ENCODE data around the gene ZNF784. TPM values are rescaled to one million over a fixed set of nuclear protein-coding genes. Genes with fewer than 3 reads are reported as not detected.

ZNF784 gene, protein sequence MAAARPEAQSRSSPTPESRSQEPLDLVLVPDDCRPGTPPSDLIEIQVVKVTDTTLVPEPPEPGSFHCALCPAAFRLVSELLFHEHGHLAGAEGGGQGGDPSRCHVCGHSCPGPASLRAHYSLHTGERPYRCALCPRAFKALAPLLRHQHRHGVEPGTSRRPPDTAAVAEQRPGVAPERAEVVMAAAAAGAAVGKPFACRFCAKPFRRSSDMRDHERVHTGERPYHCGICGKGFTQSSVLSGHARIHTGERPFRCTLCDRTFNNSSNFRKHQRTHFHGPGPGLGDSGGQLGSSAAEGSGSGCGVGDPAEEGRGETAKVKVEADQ
- 2.4 TPM for polyA plus RNA-seq

DNA sequence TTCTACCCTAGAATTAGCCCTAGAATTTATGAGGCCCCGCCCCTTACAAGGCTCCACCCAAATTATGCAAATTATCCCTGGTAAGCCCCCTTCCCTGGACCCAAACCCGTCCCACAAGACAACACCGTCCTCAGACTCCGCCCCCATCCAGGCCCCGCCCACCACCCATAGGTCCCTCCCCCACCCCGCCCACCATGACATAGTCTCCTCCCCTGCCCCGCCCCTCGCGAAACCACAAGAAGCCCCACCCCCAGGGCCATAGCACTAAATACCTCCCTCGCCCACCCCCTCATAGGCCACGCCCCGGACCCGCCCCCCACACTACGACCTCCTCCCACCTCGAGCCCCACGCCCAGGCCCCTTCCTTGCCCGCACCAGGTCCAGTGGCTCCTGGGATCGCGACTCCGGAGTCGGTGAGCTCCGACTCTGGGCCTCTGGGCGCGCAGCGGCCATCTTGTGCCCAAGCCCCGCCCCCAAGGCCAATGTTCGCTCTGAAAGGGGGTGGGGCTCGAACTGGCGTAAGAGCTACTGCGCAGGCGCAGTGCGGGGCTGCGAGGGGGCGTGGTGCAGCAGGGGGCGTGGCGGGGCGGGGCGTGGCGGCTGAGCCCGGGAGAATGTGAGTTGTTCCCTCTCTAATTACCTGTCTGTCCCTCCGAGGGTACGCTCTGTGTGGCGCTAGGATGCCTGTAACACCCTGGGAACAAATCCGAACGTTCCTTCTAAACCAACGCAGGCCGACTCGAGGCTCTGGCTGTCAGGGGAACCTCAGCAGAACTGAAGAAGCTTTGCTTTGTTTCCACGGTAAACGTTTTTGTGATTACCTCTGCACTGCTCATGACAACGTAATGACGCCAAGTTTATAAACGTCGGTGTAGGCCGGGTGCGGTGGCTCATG lies at the start of gene ZNF784:
TSS of gene ZNF784 (minus strand) at position 458 of the 895 bp plus-strand sequence. CDS start at position 453, 5 bp downstream.
- Mint-ChIP-seq H3K27ac (peak within 1 kb of the TSS; percentile 94 to 97 (median 97)), H3K36me3 (peaks cover 2% of the 10 kb centered on the region), H3K9me3 (no peaks in the 10 kb centered on the region), H3K4me3 (peak within 1 kb of the TSS; percentile 85 to 99 (median 96)), H3K27me3 (no peaks in the 10 kb centered on the region), H3K4me1 (peaks cover 6 to 14% (median 6%) of the 10 kb centered on the region in 3 donors)

DNA sequence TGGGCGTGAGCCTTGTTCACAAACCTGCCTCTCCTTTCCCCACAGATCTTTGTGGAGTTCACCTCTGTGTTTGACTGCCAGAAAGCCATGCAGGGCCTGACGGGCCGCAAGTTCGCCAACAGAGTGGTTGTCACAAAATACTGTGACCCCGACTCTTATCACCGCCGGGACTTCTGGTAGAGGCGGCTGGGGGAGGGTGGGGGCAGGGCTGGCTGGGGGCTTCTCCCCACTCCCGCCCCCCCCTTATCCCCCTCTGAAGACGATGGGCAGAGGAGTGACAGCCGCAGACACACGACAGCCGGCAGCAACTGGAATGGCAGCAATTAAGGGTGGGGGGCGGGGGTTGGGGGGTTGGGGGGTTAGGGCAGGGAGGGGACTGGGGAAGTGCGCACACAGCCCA lies 49.5 kb upstream of the ZNF784 start:
- Mint-ChIP-seq H3K9me3 (no peaks in the 10 kb centered on the region), H3K27ac (peak overlapping the region; percentile 87 to 91 (median 90)), H3K4me3 (peak overlapping the region in 3 of 4 donors; percentile 33 to 80 (median 55)), H3K27me3 (no peaks in the 10 kb centered on the region), H3K4me1 (peaks cover 35 to 44% (median 40%) of the 10 kb centered on the region in 3 donors), H3K36me3 (peaks cover 2% of the 10 kb centered on the region)

- Mint-ChIP-seq H3K36me3 (peaks cover 2% of the 10 kb centered on the region), H3K27ac (peak overlapping the region; percentile 87 to 91 (median 90)), H3K4me1 (peaks cover 30 to 40% (median 36%) of the 10 kb centered on the region in 3 donors), H3K27me3 (no peaks in the 10 kb centered on the region), H3K4me3 (peak overlapping the region in 3 of 4 donors; percentile 33 to 80 (median 55)), H3K9me3 (no peaks in the 10 kb centered on the region)
Observed at GRCh38 chr19:55673465-55673864, 49.1 kb upstream of the ZNF784 start.

DNA sequence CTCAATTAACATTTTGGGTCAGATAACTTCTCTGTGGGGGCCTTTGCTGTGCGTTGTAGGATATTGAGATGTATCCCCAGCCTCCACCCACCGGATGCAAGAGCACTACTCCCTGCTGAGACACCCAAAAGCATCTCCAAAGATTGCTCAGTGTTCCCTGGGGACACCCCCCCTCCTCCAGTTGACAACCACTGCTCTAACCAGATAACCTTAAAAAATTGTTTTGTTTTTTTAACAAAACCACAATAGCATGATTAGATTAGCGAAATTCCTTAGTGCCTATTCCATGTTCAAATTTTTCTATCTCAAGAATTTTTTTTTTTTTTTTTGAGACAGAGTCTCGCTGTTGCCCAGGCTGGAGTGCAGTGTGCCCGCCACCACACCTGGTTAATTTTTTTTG lies 48.1 kb upstream of the ZNF784 start:
- Mint-ChIP-seq H3K4me3 (peak overlapping the region in 2 of 4 donors; percentile 58 to 79), H3K27me3 (no peaks in the 10 kb centered on the region), H3K36me3 (peaks cover 2% of the 10 kb centered on the region), H3K4me1 (peaks cover 20 to 30% (median 26%) of the 10 kb centered on the region in 3 donors), H3K27ac (peak overlapping the region; percentile 17 to 91 (median 62)), H3K9me3 (no peaks in the 10 kb centered on the region)

- Mint-ChIP-seq H3K27me3 (no peaks in the 10 kb centered on the region), H3K36me3 (no peaks in the 10 kb centered on the region), H3K9me3 (no peaks in the 10 kb centered on the region), H3K27ac (peak overlapping the region in 2 of 3 donors; percentile 18 to 82), H3K4me3 (peak overlapping the region in 2 of 4 donors; percentile 33 to 44), H3K4me1 (peaks cover 8 to 17% (median 12%) of the 10 kb centered on the region in 3 donors)
Observed at GRCh38 chr19:55671054-55671378, 46.6 kb upstream of the ZNF784 start.

- Mint-ChIP-seq H3K27me3 (no peaks in the 10 kb centered on the region), H3K27ac (peak overlapping the region in 2 of 3 donors; percentile 18 to 82), H3K4me1 (peaks cover 6 to 15% (median 10%) of the 10 kb centered on the region in 3 donors), H3K4me3 (peak overlapping the region in 2 of 4 donors; percentile 57 to 69), H3K9me3 (no peaks in the 10 kb centered on the region), H3K36me3 (no peaks in the 10 kb centered on the region)
Observed at GRCh38 chr19:55670280-55671053, 46.1 kb upstream of the ZNF784 start.

GRCh38 chr19:55669418-55670279 lies 45.3 kb upstream of the ZNF784 start:
- Mint-ChIP-seq H3K4me3 (peak overlapping the region in 1 of 4 donors; percentile 57), H3K36me3 (no peaks in the 10 kb centered on the region)

DNA sequence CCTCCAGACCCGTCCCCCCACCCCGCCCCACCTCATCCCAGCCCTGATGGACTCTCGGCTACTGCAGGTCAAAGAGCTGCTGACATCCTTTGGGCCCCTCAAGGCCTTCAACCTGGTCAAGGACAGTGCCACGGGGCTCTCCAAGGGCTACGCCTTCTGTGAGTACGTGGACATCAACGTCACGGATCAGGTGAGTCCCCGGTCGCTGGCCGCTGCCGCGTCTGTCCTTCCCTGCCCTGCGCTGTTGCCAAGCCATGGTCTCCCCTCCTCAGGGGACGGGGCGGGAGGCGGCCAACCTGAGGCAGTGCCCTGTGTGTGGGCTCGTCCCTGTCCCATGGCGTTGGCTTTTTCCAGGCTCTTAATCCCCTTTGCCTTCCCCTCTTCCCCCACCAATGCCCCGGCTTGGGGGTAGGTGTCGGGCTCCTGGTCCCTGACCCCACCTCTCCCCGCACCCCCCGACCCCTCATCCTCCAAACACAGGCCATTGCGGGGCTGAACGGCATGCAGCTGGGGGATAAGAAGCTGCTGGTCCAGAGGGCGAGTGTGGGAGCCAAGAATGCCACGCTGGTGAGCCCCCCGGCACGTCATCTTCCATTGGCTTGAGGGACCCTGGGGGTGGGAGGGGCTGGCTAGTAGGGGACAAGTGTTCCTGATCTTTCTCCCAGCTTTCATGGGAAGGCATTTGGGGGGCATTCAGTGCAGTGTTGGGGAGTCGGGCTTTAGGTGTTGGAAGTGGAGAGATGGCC lies 44.4 kb upstream of the ZNF784 start:
- Mint-ChIP-seq H3K4me3 (no peak overlapping the region), H3K27me3 (no peaks in the 10 kb centered on the region), H3K36me3 (no peaks in the 10 kb centered on the region), H3K27ac (peak overlapping the region in 1 of 3 donors; percentile 65), H3K4me1 (peaks cover 4 to 13% (median 10%) of the 10 kb centered on the region in 3 donors), H3K9me3 (no peaks in the 10 kb centered on the region)

More at GRCh38 chr19:55669418-55670279, 45.3 kb upstream of the ZNF784 start:
- H3K9me3 Mint-ChIP-seq: no peaks in the 10 kb centered on the region
- H3K27me3 Mint-ChIP-seq: no peaks in the 10 kb centered on the region
- H3K27ac Mint-ChIP-seq: peak overlapping the region in 1 of 3 donors; percentile 65
- H3K4me1 Mint-ChIP-seq: peaks cover 4 to 15% (median 10%) of the 10 kb centered on the region in 3 donors

GRCh38 chr19:55667958-55668357 lies 43.6 kb upstream of the ZNF784 start:
- peaks cover 6 to 13% (median 10%) of the 10 kb centered on the region in 3 donors for H3K4me1 Mint-ChIP-seq
- no peaks in the 10 kb centered on the region for H3K36me3 Mint-ChIP-seq
- no peak overlapping the region for H3K4me3 Mint-ChIP-seq
- peak overlapping the region in 2 of 3 donors; percentile 25 to 76 for H3K27ac Mint-ChIP-seq
- no peaks in the 10 kb centered on the region for H3K9me3 Mint-ChIP-seq
- H3K27me3 Mint-ChIP-seq: no peaks in the 10 kb centered on the region

DNA sequence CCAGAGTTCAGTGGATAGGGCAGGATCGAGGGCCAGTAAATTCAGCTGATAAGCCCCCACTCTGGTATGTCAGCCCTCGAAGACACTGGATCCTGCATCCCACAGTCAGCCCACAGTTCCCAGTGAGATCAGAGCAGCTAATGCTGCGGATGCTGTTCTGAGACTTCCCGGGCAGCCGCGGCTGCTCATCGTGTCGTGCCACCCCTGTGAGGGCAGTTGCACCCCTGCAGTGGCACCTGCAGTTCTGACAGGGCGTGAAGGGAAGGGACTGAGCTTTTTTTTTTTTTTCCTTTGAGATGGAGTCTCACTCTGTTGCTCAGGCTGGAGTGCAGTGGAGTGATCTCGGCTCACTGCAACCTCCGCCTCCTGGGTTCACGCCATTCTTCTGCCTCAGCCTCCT lies 43.1 kb upstream of the ZNF784 start:
- Mint-ChIP-seq H3K4me1 (peaks cover 10 to 16% (median 13%) of the 10 kb centered on the region in 3 donors), H3K27ac (peak overlapping the region in 1 of 3 donors; percentile 71), H3K4me3 (no peak overlapping the region), H3K27me3 (no peaks in the 10 kb centered on the region), H3K36me3 (peaks cover 2% of the 10 kb centered on the region), H3K9me3 (no peaks in the 10 kb centered on the region)

GRCh38 chr19:55667006-55667381 lies 42.6 kb upstream of the ZNF784 start:
- no peak overlapping the region for H3K4me3 Mint-ChIP-seq
- H3K9me3 Mint-ChIP-seq: no peaks in the 10 kb centered on the region
- no peaks in the 10 kb centered on the region for H3K27me3 Mint-ChIP-seq
- peaks cover 6 to 13% (median 10%) of the 10 kb centered on the region in 3 donors for H3K4me1 Mint-ChIP-seq
- peak overlapping the region in 1 of 3 donors; percentile 71 for H3K27ac Mint-ChIP-seq
- peaks cover 2% of the 10 kb centered on the region for H3K36me3 Mint-ChIP-seq

DNA sequence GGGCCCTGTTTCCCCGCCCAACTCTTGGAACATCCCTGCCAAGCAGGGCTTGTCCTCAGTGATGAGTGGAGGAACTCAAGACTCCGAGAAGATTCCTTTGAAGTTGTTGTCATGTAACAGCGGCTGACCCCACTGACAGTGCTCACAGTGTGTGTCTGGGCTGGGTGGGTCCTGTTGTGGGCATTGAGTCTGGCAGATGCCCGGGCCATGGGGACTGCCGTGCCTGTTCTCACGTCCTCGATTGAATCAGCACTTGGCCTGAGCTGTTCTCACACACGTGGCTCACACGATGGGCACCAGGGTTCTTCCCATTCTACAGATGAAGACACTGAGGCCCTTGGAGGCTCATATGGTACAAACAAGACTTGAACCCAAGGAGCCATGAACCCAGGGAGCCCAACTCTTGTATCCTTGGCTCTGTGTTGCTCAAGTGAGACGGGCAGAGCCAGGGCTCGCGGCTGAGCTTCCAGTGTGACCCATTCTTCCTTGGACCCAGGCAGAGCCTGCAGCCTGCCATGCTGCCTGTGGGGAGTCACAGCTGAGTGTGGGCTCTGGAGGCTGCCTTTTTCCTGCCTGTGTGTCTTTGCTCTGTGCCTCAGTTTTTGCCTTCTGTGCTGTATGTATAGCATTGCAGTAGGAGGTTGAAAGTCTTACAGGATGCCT lies 42.1 kb upstream of the ZNF784 start:
- H3K27ac Mint-ChIP-seq: peak overlapping the region in 1 of 3 donors; percentile 71
- H3K4me1 Mint-ChIP-seq: peaks cover 6 to 12% (median 11%) of the 10 kb centered on the region in 3 donors
- no peaks in the 10 kb centered on the region for H3K27me3 Mint-ChIP-seq
- peaks cover 2% of the 10 kb centered on the region for H3K36me3 Mint-ChIP-seq
- H3K4me3 Mint-ChIP-seq: no peak overlapping the region
- no peaks in the 10 kb centered on the region for H3K9me3 Mint-ChIP-seq

Measured in IgD-negative memory B cell (primary cell).